ENCODE results near the gene FUOM.

The FUOM gene

DNA sequence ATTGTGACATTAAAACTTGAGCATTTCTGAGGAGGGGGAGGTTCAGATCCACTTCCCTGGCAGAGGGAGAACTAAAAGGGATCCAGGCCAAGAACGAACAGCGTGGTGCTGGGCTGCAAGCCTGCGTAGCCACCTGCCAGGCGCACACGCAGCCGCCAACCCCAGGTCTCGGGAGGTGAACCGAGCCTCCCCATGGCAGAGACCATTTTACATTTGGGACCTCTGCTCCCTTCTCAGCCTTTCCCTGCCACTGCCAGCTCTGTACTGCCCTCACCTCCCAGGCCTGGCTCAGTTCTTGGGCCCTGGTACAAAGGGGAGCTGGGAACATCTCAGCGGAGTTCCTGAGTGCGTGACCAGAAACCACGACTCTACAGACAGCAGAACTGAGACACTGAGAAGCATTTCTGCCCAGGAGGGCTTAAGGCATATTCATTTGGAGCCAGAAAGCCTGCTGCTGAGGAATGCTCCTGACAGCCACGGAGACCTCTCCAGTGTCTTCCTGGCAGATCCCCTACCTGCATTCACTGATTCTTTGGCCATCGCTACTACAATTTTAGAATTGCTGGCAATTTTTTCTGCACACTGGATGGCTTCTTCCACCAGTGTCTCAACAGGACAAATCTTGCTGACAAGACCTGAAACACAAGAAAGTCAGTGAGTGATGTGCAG lies 7.8 kb upstream of the FUOM start:
- no peaks in the 10 kb centered on the region for H3K9me3 ChIP-seq (ENCODE audit: control insufficient read depth in 2 of 2, low read length in 2 of 2)
- no peak overlapping the region for H3K4me3 ChIP-seq (ENCODE audit: low read length in 2 of 2)
- no peak overlapping the region for H3K27ac ChIP-seq (ENCODE audit: low read length)
- no peaks in the 10 kb centered on the region for H3K27me3 ChIP-seq (ENCODE audit: control insufficient read depth in 1 of 2, insufficient read depth in 2 of 2, low read length in 2 of 2)
- H3K4me1 ChIP-seq (ENCODE audit: control insufficient read depth, insufficient read depth, low read length) = no peaks in the 10 kb centered on the region
- H3K9ac ChIP-seq (ENCODE audit: low read length in 2 of 2) = no peak overlapping the region
- peaks cover 36 to 61% of the 10 kb centered on the region in 2 donors for H3K36me3 ChIP-seq (ENCODE audit: control insufficient read depth in 2 of 2, insufficient read depth in 2 of 2, low read length in 2 of 2)

DNA sequence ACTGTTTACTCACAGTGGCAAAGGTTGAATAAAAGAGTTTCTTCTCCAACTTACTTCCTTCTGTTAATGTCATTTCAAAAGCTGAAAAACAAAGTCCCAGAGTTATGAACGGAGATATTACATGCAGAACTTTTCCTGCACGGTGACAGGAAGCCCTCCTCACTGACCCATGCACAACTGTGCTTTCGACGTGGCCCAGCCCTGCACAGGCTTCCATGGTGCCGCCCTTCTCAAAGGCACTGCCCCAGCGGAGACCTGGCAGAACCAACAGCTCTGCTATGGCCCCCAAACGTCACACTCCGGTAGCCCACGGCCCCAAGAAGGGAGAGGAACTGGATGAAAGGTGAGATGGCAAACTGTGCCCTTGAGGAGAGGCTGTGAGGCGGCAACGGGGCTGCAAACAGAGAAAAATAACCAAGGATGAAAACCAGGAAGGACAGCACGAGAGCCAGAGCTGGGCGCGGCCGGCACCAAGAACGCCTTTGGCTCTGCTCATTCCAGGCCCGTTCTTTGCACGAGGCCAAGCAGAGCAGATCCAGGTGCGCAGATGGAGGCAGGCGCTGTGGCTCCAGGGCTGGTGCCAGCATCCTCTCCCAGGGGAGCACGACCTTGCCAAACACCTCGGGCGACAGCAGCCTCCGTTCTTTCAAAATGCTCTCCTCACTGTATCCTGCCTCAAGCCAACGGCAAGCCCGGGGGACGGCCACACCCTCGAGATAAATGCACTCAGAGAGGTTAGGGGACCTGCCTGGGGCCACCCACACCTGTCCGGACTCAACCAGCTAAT lies 7.0 kb upstream of the FUOM start:
- Histone ChIP-seq H3K27me3 (ENCODE audit: control insufficient read depth in 1 of 2, insufficient read depth in 2 of 2, low read length in 2 of 2) (no peaks in the 10 kb centered on the region), H3K36me3 (ENCODE audit: control insufficient read depth in 2 of 2, insufficient read depth in 2 of 2, low read length in 2 of 2) (peaks cover 29 to 54% of the 10 kb centered on the region in 2 donors), H3K9ac (ENCODE audit: low read length in 2 of 2) (no peak overlapping the region), H3K4me1 (ENCODE audit: control insufficient read depth, insufficient read depth, low read length) (no peaks in the 10 kb centered on the region), H3K4me3 (ENCODE audit: low read length in 2 of 2) (no peak overlapping the region), H3K27ac (ENCODE audit: low read length) (no peak overlapping the region), H3K9me3 (ENCODE audit: control insufficient read depth in 2 of 2, low read length in 2 of 2) (no peaks in the 10 kb centered on the region)

DNA sequence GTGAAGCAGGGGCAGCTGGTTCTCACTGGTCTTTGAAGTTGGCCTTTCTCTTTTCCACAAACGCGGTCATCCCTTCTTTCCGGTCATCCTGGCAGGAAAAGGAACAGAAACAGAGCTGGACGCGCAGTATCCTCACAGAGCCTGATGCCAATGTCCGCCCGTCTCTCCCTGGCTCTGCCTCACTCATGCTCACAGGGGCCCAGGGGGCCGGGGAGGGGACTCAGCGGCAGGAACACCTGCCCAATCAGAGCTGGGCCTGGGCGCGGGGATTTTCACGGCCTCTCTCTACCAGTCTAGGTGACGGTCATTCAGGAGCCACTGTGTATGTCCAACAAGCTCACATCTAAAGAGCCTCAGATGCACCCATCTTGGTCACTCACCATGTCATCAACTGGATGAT lies 5.0 kb upstream of the FUOM start:
- Histone ChIP-seq H3K36me3 (ENCODE audit: control insufficient read depth in 2 of 2, insufficient read depth in 2 of 2, low read length in 2 of 2) (peaks cover 23 to 37% of the 10 kb centered on the region in 2 donors), H3K27me3 (ENCODE audit: control insufficient read depth in 1 of 2, insufficient read depth in 2 of 2, low read length in 2 of 2) (no peaks in the 10 kb centered on the region), H3K9me3 (ENCODE audit: control insufficient read depth in 2 of 2, low read length in 2 of 2) (no peaks in the 10 kb centered on the region), H3K27ac (ENCODE audit: low read length) (no peak overlapping the region), H3K4me3 (ENCODE audit: low read length in 2 of 2) (no peak overlapping the region), H3K9ac (ENCODE audit: low read length in 2 of 2) (no peak overlapping the region), H3K4me1 (ENCODE audit: control insufficient read depth, insufficient read depth, low read length) (peaks cover 3% of the 10 kb centered on the region)

DNA sequence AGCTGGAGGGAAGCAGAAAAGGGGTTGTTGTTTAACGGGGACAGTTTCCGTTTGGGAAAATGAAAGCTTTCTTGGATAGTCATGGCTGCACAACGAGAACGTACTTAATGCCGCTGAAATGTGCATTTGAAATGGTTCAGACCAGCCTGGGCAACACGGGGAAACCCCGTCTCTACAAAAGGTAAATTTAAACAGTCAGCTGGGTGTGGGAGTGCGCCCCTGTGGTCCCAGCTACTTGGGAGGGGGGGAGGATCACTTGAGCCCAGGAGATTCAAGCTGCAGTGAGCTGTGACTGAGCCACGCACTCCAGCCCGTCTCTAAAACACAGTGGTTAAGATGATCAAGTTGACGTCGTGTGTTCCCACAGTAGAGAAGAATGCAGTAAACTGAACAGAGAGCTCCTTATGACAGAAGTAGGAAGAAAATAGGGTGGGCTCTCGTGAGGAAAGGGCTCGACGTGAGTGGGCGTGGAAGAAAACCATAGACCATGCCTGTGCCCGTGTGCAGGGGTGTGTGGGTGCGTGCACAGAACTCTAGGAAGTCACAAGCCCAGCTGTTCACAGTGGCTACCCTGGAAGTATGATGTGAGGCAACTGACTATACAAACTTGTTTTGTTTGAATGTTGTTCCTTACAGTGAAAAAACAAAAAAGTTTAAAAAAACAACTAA lies 4.1 kb upstream of the FUOM start:
- Histone ChIP-seq H3K4me3 (ENCODE audit: low read length in 2 of 2) (no peak overlapping the region), H3K27me3 (ENCODE audit: control insufficient read depth in 1 of 2, insufficient read depth in 2 of 2, low read length in 2 of 2) (peaks cover 0 to 7% of the 10 kb centered on the region in 2 donors), H3K36me3 (ENCODE audit: control insufficient read depth in 2 of 2, insufficient read depth in 2 of 2, low read length in 2 of 2) (peaks cover 23 to 35% of the 10 kb centered on the region in 2 donors), H3K27ac (ENCODE audit: low read length) (no peak overlapping the region), H3K9ac (ENCODE audit: low read length in 2 of 2) (no peak overlapping the region), H3K9me3 (ENCODE audit: control insufficient read depth in 2 of 2, low read length in 2 of 2) (no peaks in the 10 kb centered on the region), H3K4me1 (ENCODE audit: control insufficient read depth, insufficient read depth, low read length) (peaks cover 9% of the 10 kb centered on the region)

DNA sequence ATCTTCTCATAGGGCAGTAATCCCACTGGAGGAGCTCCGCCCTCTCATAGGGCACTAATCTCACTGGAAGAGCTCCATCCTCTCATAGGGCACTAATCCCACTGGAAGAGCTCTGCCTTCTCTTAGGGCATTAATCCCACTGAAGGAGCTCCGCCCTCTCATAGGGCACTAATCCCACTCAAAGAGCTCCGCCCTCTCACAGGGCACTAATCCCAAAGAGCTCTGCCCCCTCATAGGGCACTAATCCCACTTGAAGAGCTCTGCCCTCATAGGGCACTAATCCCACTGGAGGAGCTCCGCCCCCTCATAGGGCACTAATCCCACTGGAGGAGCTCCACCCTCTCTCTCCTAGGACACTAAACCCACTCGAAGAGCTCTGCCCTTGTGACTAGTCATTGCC lies 3.4 kb upstream of the FUOM start:
- H3K4me1 ChIP-seq (ENCODE audit: control insufficient read depth, insufficient read depth, low read length) = peaks cover 10% of the 10 kb centered on the region
- H3K9me3 ChIP-seq (ENCODE audit: control insufficient read depth in 2 of 2, low read length in 2 of 2) = no peaks in the 10 kb centered on the region
- no peak overlapping the region for H3K27ac ChIP-seq (ENCODE audit: low read length)
- H3K9ac ChIP-seq (ENCODE audit: low read length in 2 of 2) = no peak overlapping the region
- peaks cover 0 to 9% of the 10 kb centered on the region in 2 donors for H3K27me3 ChIP-seq (ENCODE audit: control insufficient read depth in 1 of 2, insufficient read depth in 2 of 2, low read length in 2 of 2)
- peaks cover 17 to 29% of the 10 kb centered on the region in 2 donors for H3K36me3 ChIP-seq (ENCODE audit: control insufficient read depth in 2 of 2, insufficient read depth in 2 of 2, low read length in 2 of 2)
- no peak overlapping the region for H3K4me3 ChIP-seq (ENCODE audit: low read length in 2 of 2)

DNA sequence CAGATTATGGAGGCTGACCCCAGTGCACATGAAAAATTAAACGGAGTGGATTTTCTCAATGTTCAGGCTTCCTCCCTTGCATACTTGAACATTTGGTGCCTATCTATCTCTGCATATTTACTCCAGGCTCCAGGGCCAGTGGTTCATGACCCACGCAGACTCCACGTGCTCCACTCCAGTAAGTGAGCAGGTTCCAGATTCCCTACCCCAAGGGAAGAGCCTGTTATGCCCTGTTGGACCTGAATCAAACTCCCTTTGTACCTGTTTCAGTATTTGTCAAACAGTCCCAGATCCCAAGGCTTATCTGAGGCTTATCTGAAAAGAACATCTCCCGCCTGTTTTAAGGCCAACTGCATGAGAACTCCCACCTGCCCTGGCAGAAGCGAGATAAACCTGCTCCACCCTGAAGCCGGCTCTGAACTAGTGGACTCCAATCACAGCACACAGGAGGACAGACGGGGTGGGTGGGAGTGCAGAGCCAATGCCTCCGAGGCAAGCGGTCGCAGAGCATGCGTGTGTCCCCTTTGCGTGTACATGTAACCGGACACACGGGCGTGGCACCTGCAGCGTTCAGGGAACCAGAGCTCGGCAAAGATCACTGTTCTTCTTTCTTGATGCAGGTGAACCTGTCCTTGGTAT lies 2.3 kb upstream of the FUOM start:
- H3K9me3 ChIP-seq (ENCODE audit: control insufficient read depth in 2 of 2, low read length in 2 of 2) = no peaks in the 10 kb centered on the region
- peaks cover 10% of the 10 kb centered on the region for H3K4me1 ChIP-seq (ENCODE audit: control insufficient read depth, insufficient read depth, low read length)
- H3K27me3 ChIP-seq (ENCODE audit: control insufficient read depth in 1 of 2, insufficient read depth in 2 of 2, low read length in 2 of 2) = peaks cover 0 to 15% of the 10 kb centered on the region in 2 donors
- H3K4me3 ChIP-seq (ENCODE audit: low read length in 2 of 2) = no peak overlapping the region
- H3K9ac ChIP-seq (ENCODE audit: low read length in 2 of 2) = no peak overlapping the region
- peaks cover 9 to 17% of the 10 kb centered on the region in 2 donors for H3K36me3 ChIP-seq (ENCODE audit: control insufficient read depth in 2 of 2, insufficient read depth in 2 of 2, low read length in 2 of 2)
- H3K27ac ChIP-seq (ENCODE audit: low read length) = no peak overlapping the region

DNA sequence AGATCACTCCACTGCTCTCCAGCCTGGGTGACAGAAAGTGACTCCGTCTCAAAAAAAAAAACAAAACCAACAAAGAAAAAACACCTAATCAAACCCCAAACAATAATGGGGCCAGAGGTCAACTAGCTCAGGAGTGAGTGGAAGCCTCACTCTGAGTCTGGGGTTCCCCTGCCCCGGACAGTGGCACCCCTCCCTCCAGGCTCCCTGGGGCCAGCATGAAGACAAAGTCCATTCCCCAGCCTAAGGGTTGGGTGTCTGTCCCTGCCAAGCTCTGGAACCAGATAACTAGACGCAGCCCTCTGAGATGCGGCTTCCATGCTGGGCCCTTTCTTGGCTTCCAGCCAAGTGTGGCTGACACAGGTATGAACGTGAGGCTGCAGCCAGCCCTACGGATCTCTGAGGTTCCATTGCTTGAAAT lies 1.7 kb upstream of the FUOM start:
- Histone ChIP-seq H3K27ac (ENCODE audit: low read length) (no peak overlapping the region), H3K9me3 (ENCODE audit: control insufficient read depth in 2 of 2, low read length in 2 of 2) (no peaks in the 10 kb centered on the region), H3K27me3 (ENCODE audit: control insufficient read depth in 1 of 2, insufficient read depth in 2 of 2, low read length in 2 of 2) (peaks cover 0 to 15% of the 10 kb centered on the region in 2 donors), H3K4me3 (ENCODE audit: low read length in 2 of 2) (no peak overlapping the region), H3K9ac (ENCODE audit: low read length in 2 of 2) (no peak overlapping the region), H3K4me1 (ENCODE audit: control insufficient read depth, insufficient read depth, low read length) (peaks cover 10% of the 10 kb centered on the region), H3K36me3 (ENCODE audit: control insufficient read depth in 2 of 2, insufficient read depth in 2 of 2, low read length in 2 of 2) (peaks cover 9 to 13% of the 10 kb centered on the region in 2 donors)

DNA sequence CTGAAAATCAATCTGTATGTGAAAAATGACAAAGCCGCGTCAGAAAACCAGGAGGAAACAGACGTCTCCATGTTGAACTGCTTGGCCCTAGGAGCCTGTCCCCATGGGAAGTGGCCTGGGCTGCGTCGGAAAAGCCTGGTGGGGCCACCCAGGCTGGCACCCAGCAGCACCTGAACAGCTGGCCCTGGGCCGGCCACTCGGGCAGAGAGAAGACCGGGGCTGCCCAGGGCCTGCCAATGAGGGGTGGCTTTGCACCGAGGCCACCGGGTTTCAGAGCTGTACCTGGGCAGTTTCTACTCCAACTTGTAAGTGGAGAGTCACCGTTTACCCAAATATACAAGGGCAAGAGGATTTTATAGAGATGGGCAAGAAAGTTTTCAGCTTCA lies 1.1 kb upstream of the FUOM start:
- no peak overlapping the region for H3K9ac ChIP-seq (ENCODE audit: low read length in 2 of 2)

DNA sequence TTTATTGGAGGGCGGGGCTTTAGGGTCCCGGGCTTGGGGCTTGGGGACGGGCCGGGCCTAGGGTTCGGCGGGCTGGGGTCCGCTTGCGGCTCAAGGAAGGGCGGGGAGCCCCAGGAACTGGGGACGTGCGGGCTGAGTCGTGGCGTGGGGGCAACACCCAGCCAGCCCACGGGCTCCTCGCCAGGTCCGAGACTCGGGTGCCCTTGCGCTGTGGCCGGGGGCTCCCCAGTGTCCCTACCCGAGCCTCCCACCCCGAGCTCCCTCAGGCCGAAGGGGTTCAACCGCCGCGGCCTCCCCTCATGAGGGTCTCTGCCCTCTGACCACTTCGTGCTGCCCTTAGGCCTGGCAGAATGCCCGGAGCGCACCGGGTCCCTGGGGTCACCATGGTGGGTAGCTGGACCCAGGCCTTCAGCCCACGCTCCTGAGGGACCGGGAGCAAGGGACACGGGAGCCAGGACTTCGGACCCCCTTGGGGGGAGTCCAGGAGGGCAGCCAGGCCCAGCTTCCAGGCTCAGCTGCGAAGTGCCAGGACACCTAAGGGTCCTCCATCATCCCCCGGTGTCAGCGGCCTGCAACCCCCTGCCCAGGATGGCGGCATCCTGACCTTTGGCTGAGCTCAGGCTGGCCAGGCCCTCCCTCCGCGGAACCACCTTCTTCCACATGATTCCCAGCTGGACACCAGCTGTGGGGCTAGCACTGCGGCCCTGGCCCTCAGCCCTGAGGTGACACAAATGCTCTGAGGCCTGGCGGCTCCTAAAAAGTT lies 524 bp upstream of the FUOM start:
- H3K27ac ChIP-seq (ENCODE audit: low read length) = no peak overlapping the region
- H3K36me3 ChIP-seq (ENCODE audit: control insufficient read depth in 2 of 2, insufficient read depth in 2 of 2, low read length in 2 of 2) = peaks cover 9 to 13% of the 10 kb centered on the region in 2 donors
- peaks cover 10% of the 10 kb centered on the region for H3K4me1 ChIP-seq (ENCODE audit: control insufficient read depth, insufficient read depth, low read length)
- H3K9ac ChIP-seq (ENCODE audit: low read length in 2 of 2) = no peak overlapping the region
- peaks cover 0 to 15% of the 10 kb centered on the region in 2 donors for H3K27me3 ChIP-seq (ENCODE audit: control insufficient read depth in 1 of 2, insufficient read depth in 2 of 2, low read length in 2 of 2)
- H3K4me3 ChIP-seq (ENCODE audit: low read length in 2 of 2) = no peak overlapping the region
- H3K9me3 ChIP-seq (ENCODE audit: control insufficient read depth in 2 of 2, low read length in 2 of 2) = no peaks in the 10 kb centered on the region

More for the DNA sequence above, 1.1 kb upstream of the FUOM start:
- H3K36me3 ChIP-seq (ENCODE audit: control insufficient read depth in 2 of 2, insufficient read depth in 2 of 2, low read length in 2 of 2) = peaks cover 9 to 13% of the 10 kb centered on the region in 2 donors
- H3K9me3 ChIP-seq (ENCODE audit: control insufficient read depth in 2 of 2, low read length in 2 of 2) = no peaks in the 10 kb centered on the region
- peaks cover 0 to 15% of the 10 kb centered on the region in 2 donors for H3K27me3 ChIP-seq (ENCODE audit: control insufficient read depth in 1 of 2, insufficient read depth in 2 of 2, low read length in 2 of 2)
- no peak overlapping the region for H3K4me3 ChIP-seq (ENCODE audit: low read length in 2 of 2)
- no peak overlapping the region for H3K27ac ChIP-seq (ENCODE audit: low read length)
- peaks cover 10% of the 10 kb centered on the region for H3K4me1 ChIP-seq (ENCODE audit: control insufficient read depth, insufficient read depth, low read length)

Measured in stomach smooth muscle (tissue), 2 donors.